Spleen (tissue), 7 donors: ENCODE data around the gene PCSK9.
"Not testable (repeated sequence)": the region's sequence is repeated elsewhere in the genome, so short reads cannot be mapped to it uniquely, and the experiment has no call there.

Experiments used
- POLR2A ChIP-seq, 3 donors: fragments of 450-650 bp; IDR thresholded peaks; one replicate each; pipeline ENCODE4 v1.5.1; 2017; ENCODE audit warnings: antibody characterized with exemption in 3 of 3, mild to moderate bottlenecking in 1 of 3
- TF ChIP-seq, protein P1 (sequence below), 11 experiments: fragments of 200-600 bp in 7 of 11; fragments of 450-650 bp in 4 of 11; sonication (generic) in 4 of 11; IDR thresholded peaks in 8 of 11; conservative IDR thresholded peaks in 3 of 11; 1 replicate in 7 of 11; 2 replicates in 4 of 11; pipeline versions ENCODE4 v1.4.0 to v1.8.0; 2016 to 2021; ENCODE audit warnings: antibody characterized with exemption in 11 of 11, inconsistent platforms in 4 of 11, mild to moderate bottlenecking in 1 of 11
- donor health status: DM: no; HTN: no; CAD: no; lungs with moderate emphysema.
- donor health status: DM: no; HTN: no; CAD: no.
- donor health status: DM: no; HTN: no; CAD: no.

DNA sequence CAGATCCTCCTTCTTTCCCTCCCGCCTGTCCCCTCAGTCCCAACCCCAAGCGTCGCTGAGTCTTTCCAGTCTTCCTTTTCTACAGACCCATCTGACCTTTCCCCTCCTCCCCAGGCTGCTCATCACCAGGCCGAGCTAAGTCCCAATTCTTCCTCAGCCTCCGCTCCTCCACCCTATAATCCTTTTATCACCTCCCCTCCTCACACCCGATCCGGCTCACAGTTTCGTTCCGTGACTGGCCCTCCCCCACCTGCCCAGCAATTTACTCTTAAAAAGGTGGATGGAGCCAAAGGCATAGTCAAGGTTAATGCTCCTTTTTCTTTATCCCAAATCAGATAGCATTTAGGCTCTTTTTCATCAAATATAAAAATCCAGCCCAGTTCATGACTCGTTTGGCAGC, 15.2 kb upstream of the PCSK9 start:
- TF ChIP-seq, protein P1, sequence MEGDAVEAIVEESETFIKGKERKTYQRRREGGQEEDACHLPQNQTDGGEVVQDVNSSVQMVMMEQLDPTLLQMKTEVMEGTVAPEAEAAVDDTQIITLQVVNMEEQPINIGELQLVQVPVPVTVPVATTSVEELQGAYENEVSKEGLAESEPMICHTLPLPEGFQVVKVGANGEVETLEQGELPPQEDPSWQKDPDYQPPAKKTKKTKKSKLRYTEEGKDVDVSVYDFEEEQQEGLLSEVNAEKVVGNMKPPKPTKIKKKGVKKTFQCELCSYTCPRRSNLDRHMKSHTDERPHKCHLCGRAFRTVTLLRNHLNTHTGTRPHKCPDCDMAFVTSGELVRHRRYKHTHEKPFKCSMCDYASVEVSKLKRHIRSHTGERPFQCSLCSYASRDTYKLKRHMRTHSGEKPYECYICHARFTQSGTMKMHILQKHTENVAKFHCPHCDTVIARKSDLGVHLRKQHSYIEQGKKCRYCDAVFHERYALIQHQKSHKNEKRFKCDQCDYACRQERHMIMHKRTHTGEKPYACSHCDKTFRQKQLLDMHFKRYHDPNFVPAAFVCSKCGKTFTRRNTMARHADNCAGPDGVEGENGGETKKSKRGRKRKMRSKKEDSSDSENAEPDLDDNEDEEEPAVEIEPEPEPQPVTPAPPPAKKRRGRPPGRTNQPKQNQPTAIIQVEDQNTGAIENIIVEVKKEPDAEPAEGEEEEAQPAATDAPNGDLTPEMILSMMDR (IDR thresholded peaks at IDR 0.05 in 8 of 11, conservative IDR thresholded peaks at IDR 0.05 in 3 of 11): not testable (repeated sequence)
- TF ChIP-seq POLR2A (IDR thresholded peaks at IDR 0.05): not testable (repeated sequence)
